ENCODE data around the gene ITGAL. TPM values are rescaled to one million over a fixed set of nuclear protein-coding genes. Genes with fewer than 3 reads are reported as not detected.
"Not testable (repeated sequence)": the region's sequence is repeated elsewhere in the genome, so short reads cannot be mapped to it uniquely, and the experiment has no call there.

Gene ITGAL
- total RNA-seq, 1 donor from 2014 or later: 0.82 TPM

DNA sequence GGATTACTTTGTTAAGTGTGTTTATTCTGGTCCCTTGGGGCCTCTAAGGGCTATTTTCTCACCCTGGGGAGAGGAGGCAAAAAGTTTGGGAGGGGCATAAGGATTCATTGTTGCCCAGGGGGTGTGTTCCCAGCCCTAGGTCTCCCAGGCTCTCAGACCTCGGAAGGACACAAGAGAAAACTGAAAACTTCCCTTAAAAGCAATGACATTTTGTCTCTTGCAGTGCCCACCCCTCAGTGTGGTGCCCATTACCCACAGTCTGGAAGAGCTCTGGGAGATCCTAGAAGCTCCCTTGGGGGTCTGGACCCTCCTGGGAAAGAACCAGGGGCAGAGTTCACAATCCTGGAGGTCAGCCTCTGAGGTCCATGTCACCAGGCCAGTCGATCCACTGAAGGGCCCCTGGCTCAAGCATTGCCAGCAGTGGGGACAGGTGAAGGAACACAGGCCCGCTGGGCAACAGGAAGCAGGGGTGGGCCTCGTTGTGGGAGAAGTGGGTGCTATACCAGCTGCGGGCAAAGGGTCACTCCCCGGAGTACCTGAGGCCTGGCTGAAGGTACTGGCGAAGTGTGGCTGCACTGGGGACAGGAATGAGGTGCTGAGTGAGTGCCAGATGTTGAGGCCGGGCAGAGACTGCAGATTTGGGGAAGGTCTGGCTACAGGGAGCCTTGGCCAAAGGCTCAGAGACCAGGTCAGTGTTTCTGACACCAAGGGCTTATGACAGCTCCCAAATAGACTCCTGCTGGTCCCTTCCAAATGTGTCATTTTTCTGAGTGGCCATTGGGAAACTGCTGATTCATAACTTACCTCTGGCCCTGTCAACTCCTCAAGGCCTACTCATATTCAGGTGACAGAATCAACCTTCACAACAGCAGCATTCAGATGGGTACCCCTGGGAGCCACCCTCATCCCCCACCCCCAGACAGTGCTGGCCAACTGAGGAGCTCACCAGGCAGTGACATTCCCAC is 66.7 kb downstream of the ITGAL start:
- no peak for DNase-seq (ENCODE audit: low spot score in 2 of 2)
- FAIRE-seq: no peak

DNA sequence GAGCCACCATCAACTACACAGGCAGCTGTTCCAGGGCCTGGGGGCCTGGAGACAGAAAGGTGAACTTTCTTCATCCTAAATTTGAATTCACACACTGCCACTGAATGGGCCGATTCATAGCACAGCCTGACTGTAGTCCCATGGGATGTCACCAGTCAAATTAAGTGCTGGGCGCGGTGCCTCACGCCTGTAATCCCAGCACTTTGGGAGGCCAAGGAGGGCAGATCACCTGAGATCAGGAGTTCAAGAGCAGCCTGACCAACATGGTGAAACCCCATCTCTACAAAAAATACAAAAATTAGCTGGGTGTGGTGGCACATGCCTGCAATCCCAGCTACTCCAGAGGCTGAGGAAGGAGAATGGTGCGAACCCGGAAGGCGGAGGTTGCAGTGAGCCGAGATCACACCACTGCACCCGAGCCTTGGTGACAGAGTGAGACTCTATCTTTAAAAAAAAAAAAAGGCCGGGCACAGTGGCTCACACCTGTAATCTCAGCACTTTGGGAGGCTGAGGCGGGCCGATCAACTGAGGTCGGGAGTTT is 67.5 kb downstream of the ITGAL start:
- not testable (repeated sequence) for DNase-seq (ENCODE audit: low spot score in 2 of 2); FAIRE-seq

GRCh38 chr16:30540916-30541464 is 68.4 kb downstream of the ITGAL start:
- not testable (repeated sequence) for FAIRE-seq; DNase-seq (ENCODE audit: low spot score in 2 of 2)

- DNase-seq (ENCODE audit: low spot score in 2 of 2) (no peak), FAIRE-seq (no peak)
These were observed 69.2 kb downstream of the ITGAL start for GRCh38 chr16:30541502-30542329.

DNA sequence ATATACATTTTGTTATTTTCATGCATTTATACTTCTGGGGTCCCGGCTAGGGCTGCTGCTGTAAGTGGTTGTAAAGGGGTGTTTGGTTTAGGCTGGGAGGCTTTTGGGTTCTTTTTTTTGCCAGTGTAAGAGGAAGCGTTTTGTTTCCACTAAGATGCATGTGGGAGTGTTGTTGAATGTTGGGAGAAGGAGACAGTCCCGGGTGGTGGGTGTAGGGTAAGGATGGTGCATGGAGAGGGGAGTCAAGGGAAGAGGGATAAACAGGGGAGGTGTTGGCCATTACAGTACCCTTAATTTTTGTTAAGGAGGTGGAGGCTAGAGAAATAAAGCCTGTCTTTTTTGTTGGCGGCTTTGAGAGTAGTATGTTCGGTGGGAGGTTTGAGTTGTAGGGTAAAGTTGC is 70.5 kb downstream of the ITGAL start:
- FAIRE-seq (no peak), DNase-seq (ENCODE audit: low spot score in 2 of 2) (no peak)

GRCh38 chr16:30546115-30546514 is 73.6 kb downstream of the ITGAL start:
- DNase-seq (ENCODE audit: low spot score in 2 of 2) (no peak), FAIRE-seq (no peak)

GRCh38 chr16:30548416-30549253 is 76.1 kb downstream of the ITGAL start:
- DNase-seq (ENCODE audit: low spot score in 2 of 2): no peak
- FAIRE-seq: no peak

DNA sequence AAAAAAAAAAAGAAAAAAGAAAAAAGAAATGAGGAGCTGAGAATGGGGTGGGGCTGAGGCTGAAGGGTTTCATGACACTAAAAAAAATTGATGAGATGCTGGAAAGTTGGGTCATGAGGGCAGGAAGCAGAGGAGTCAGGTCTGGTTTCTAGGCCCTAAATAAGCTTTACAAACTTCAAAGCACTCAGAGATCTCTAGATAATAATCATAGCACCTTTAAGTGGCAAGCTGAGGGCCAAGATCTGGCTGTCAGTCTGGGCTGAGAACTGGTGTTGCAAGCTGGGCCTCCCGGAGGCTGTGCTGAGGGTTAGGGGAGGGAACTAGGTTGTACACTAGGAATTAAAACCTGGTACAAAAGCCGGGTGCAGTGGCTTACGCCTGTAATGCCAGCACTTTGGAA is 79.2 kb downstream of the ITGAL start:
- DNase-seq (ENCODE audit: low spot score in 2 of 2) (no peak), FAIRE-seq (no peak)

DNA sequence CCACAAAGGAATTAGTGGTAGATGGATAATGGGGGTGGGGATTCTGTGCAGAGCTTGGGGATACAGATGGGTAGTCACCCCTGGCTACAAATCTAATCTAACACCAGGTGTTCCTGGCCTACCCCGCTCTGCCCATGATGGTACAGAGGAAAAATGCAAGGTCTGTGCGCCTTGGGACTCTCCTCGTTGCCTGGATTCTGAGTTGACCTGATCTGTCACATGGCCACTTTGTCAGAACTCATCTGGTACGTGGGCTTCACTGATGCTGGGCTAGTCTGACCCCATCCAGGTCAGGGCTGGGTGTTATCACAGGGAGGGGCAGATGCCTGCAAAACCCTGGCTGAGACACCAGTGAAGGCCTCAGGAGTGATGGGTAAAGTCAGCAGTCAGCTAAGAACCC is 80.4 kb downstream of the ITGAL start:
- DNase-seq (ENCODE audit: low spot score in 2 of 2) (no peak), FAIRE-seq (no peak)

DNA sequence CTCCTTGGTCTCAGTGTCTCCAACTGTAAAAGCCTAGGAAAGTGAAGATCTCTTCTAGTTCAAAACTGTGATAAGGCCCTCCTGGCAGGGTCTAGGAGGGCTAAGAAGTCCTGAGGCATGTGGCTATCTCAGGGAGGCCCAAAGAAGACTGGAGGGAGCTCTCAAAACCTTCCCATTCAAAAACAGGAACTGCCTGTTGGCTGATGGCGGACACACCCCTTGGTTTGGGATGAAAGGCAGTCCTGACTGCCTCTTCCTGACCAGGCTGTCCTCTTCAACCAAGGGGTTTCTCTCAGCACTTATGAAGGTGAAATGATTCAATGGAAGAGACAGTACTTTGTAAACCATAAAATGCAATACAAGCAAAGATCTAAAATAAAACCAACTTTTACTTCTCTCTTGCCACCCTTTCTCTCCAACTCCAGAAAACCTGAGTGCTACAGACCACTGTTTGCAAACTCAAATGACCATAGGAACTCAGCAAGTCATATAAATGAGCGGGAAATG is 80.9 kb downstream of the ITGAL start:
- FAIRE-seq (no peak), DNase-seq (ENCODE audit: low spot score in 2 of 2) (no peak)

DNA sequence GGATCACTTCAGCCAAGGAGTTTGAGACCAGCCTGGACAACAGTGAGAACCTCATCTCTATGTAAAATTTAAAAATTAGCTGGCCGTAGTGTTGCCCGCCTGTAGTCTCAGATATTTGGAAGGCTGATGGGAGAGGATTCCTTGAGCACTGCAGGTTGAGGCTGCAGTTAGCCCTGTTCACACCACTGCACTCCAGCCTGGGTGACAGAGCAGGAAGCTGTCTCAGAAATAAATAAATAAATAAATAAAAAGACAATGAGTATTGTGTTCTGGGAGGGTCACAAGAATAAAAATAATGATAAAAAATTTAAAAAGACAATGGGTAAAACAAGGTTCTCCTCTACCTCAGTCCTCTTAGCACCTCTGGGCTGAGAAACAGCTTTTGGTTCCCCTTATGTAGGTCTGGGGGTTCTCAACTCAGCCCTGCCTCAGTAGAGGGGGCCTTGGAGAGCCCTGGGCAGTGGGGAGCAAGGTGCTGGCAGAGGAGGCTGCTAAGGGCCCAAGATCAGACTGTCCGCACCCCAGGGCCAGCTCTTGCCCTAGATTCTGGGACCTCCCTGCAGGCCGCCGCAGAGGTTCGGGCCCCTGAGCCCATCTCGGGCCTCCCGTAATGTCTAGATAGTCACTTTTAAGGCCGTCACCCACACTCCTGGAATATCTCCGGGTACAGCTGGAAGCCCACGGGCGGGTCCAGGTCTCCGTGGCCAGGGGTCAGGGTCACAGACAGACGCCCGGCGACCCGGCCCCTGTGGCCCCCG is 82.2 kb downstream of the ITGAL start:
- DNase-seq (ENCODE audit: low spot score in 2 of 2) (no peak), FAIRE-seq (no peak)

DNA sequence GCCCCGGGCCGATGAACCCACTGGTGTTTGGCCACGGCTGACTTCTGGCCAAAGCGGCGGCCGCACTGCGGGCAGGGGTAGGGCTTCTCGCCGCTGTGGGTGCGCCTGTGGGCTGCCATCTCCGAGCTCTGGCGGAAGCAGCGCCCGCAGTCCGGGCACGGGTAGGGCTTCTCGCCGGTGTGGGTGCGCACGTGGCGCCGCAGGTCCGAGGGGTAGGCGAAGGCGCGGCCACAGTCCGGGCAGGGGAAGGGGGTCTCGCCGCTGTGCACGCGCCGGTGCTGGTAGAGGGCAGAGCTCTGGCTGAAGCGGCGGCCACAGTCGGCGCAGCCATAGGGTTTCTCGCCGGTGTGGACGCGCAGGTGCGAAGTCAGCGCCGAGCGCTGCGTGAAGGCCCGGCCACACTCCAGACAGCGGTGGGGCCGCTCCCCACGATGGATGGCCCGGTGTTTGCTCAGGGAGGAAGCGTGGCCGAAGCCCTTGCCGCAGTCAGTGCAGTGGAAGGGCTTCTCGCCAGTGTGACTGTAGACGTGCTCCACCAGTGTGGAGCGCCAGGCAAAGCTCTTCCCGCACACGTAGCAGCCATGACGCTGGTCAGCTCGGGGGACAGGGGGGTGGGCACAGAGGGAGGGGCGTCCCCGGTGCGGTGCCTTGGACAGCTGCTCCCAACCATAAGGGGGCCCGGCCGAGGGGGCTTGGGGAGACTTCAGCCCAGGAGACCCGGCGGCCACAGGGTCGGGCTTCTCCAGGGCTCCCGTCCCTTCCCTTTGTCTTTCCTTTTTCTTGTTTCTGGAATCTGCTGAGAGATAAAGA is 83.0 kb downstream of the ITGAL start:
- FAIRE-seq (no peak), DNase-seq (ENCODE audit: low spot score in 2 of 2) (no peak)

DNA sequence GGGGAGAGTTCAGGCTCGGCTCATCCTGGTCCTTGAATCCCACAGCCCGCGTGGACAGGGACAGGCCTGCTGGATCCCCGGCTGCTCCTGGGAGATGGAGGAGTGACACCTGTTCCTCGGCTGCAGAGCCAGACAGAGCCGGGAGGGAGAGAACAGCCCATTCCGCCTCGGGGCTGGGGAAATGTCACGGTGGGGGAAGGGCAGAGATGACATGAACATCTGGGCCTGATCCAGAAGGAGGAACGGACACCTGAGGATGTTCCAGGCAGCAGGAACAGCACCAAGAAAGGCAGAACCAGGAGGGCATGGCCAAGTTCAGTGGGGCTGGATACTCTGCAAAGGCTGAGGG is 83.6 kb downstream of the ITGAL start:
- DNase-seq (ENCODE audit: low spot score in 2 of 2): no peak
- no peak for FAIRE-seq

- no peak for DNase-seq (ENCODE audit: low spot score in 2 of 2)
- FAIRE-seq: no peak
These were observed 85.1 kb downstream of the ITGAL start for GRCh38 chr16:30557707-30557956.

GRCh38 chr16:30557957-30558788 is 85.6 kb downstream of the ITGAL start, which contains the start of gene ZNF764:
Gene ZNF764 (minus strand): TSS chr16:30558374. CDS start chr16:30558182, 192 bp downstream.
- FAIRE-seq: peak; percentile 85

GRCh38 chr16:30558789-30559377 is 86.3 kb downstream of the ITGAL start:
- no peak for FAIRE-seq
- DNase-seq (ENCODE audit: low spot score in 2 of 2): no peak

More at GRCh38 chr16:30557957-30558788, 85.6 kb downstream of the ITGAL start, which contains the start of gene ZNF764:
- peak; percentile 96 to 97 for DNase-seq (ENCODE audit: low spot score in 2 of 2)

GRCh38 chr16:30559690-30560089 is 87.1 kb downstream of the ITGAL start:
- FAIRE-seq (no peak), DNase-seq (ENCODE audit: low spot score in 2 of 2) (no peak)

Data from frontal cortex (tissue), 4 donors.